A549 (cell line): ENCODE results near the gene CYP19A1. TPM values are rescaled to one million over a fixed set of nuclear protein-coding genes. Genes with fewer than 3 reads are reported as not detected.
"Not testable (repeated sequence)": the region's sequence is repeated elsewhere in the genome, so short reads cannot be mapped to it uniquely, and the experiment has no call there.

Experiments
- ATAC-seq, 2 experiments: fragments of 200-7000 bp in 1 of 2; fragments of >200 bp in 1 of 2; cut with Nextera tagmentation in 1 of 2; cut with Tn5 transposase in 1 of 2; 3 replicates each; pipeline versions ENCODE4 v1.8.0 to v1.9.1; 2018 to 2020; ENCODE audit warnings: mild to moderate bottlenecking in 1 of 2, moderate library complexity in 1 of 2
- CTCF ChIA-PET: fragments of 300-600 bp; sonication (Branson Sonifier 250); formaldehyde crosslinking; extraction: SDS; loops from one replicate; lab custom pipeline; 2021; ENCODE audit warnings: antibody characterized with exemption, inconsistent platforms; lab: Yijun Ruan, JAX
- POLR2A ChIA-PET: fragments of 350-600 bp; formaldehyde crosslinking; extraction: SDS; loops from one replicate; lab custom pipeline; 2021; ENCODE audit warnings: antibody characterized with exemption, inconsistent platforms; lab: Yijun Ruan, JAX
- DNase-seq, 2 experiments: peaks; one replicate each; pipeline versions ENCODE4 v3.0.0 to v3.0.0-alpha.2; 2011 to 2016; ENCODE audit warnings: low read depth in 1 of 2, low spot score in 1 of 2
- FAIRE-seq: peaks from 2 replicates; lab custom pipeline; 2011; peaks lifted over from hg19 to GRCh38; lab: Jason Lieb, UNC
- H3K27ac ChIP-seq, 2 experiments: fragments of >200 bp; sonication (Bioruptor Twin); formaldehyde crosslinking; 3 replicates each; pipeline ENCODE4 v1.5.1; 2016 to 2017
- H3K4me1 ChIP-seq: fragments of >200 bp; sonication (Bioruptor Twin); formaldehyde crosslinking; 3 replicates; pipeline ENCODE4 v1.6.1; 2016
- H3K4me2 ChIP-seq: fragments of >200 bp; sonication (Bioruptor Twin); formaldehyde crosslinking; 3 replicates; pipeline ENCODE4 v1.6.1; 2016
- H3K4me3 ChIP-seq: fragments of >200 bp; sonication (Bioruptor Twin); formaldehyde crosslinking; 3 replicates; pipeline ENCODE4 v1.5.1; 2016
- H3K9me3 ChIP-seq: fragments of >200 bp; sonication (Bioruptor Twin); formaldehyde crosslinking; 3 replicates; pipeline ENCODE4 v1.6.1; 2016
- ATOH8 ChIP-seq: fragments of 250-450 bp; sonication (Bioruptor Pico); IDR thresholded peaks from 2 replicates; pipeline ENCODE4 v1.5.0; 2020; ENCODE audit warnings: low read depth, mild to moderate bottlenecking, moderate library complexity
- CBX2 ChIP-seq: fragments of 200-600 bp; sonication (generic); IDR thresholded peaks from 2 replicates; pipeline ENCODE4 v1.6.1; 2016; ENCODE audit warnings: low read depth, mild to moderate bottlenecking, borderline replicate concordance
- E2F6 ChIP-seq: IDR thresholded peaks from 2 replicates; pipeline ENCODE4 v1.6.1; 2012; ENCODE audit warnings: low read depth, borderline replicate concordance
- ELK1 ChIP-seq: fragments of 150-350 bp; IDR thresholded peaks from 2 replicates; pipeline ENCODE4 v1.6.1; 2014; ENCODE audit warnings: low read depth, mild to moderate bottlenecking, low read length
- ESRRA ChIP-seq: fragments of 150-350 bp; IDR thresholded peaks from 2 replicates; pipeline ENCODE4 v1.6.1; 2014; ENCODE audit warnings: mild to moderate bottlenecking, low read length, borderline replicate concordance
- FOSB ChIP-seq: fragments of 250-450 bp; sonication (Bioruptor Pico); IDR thresholded peaks from 2 replicates; pipeline ENCODE4 v1.5.0; 2020; ENCODE audit warnings: mild to moderate bottlenecking, moderate library complexity
- FOSL2 ChIP-seq, 2 experiments: fragments of 450-650 bp in 1 of 2; fragments of >200 bp in 1 of 2; sonication (Bioruptor Twin) in 1 of 2; formaldehyde crosslinking; IDR thresholded peaks; 2 replicates each; pipeline versions ENCODE4 v1.5.0 to v1.6.1; 2016 to 2020; ENCODE audit warnings: mild to moderate bottlenecking in 1 of 2, moderate library complexity in 1 of 2
- FOXS1 ChIP-seq: fragments of 250-450 bp; sonication (Bioruptor Pico); IDR thresholded peaks from 2 replicates; pipeline ENCODE4 v1.5.0; 2020; ENCODE audit warnings: mild to moderate bottlenecking, moderate library complexity
- HMGXB4 ChIP-seq: fragments of 250-450 bp; sonication (Bioruptor Pico); IDR thresholded peaks from 2 replicates; pipeline ENCODE4 v1.5.0; 2021; ENCODE audit warnings: mild to moderate bottlenecking, moderate library complexity, borderline replicate concordance
- HOXB5 ChIP-seq: fragments of 250-450 bp; sonication (Bioruptor Pico); IDR thresholded peaks from 2 replicates; pipeline ENCODE4 v1.5.0; 2020; ENCODE audit warnings: mild to moderate bottlenecking, moderate library complexity
- JUNB ChIP-seq: fragments of >200 bp; sonication (Bioruptor Twin); formaldehyde crosslinking; IDR thresholded peaks from 2 replicates; pipeline ENCODE4 v1.6.1; 2016
- MAFK ChIP-seq: fragments of 450-650 bp; IDR thresholded peaks from 2 replicates; pipeline ENCODE4 v1.6.1; 2014; ENCODE audit not compliant: partially characterized antibody
- MAX ChIP-seq: IDR thresholded peaks from 2 replicates; pipeline ENCODE4 v1.6.1; 2012
- PHF8 ChIP-seq: fragments of 200-600 bp; sonication (generic); IDR thresholded peaks from 2 replicates; pipeline ENCODE4 v1.6.1; 2016; ENCODE audit warnings: low read depth, mild to moderate bottlenecking, antibody characterized with exemption, moderate library complexity, borderline replicate concordance
- POLR2A ChIP-seq: IDR thresholded peaks from 2 replicates; pipeline ENCODE4 v1.6.1; 2012; ENCODE audit warnings: mild to moderate bottlenecking, low read length
- POLR2AphosphoS2 ChIP-seq: conservative IDR thresholded peaks from 2 replicates; pipeline ENCODE4 v1.6.1; 2012; ENCODE audit warnings: low read length, improper control_type of control experiment, inconsistent platforms
- RARB ChIP-seq: fragments of 250-450 bp; sonication (Bioruptor Pico); IDR thresholded peaks from 2 replicates; pipeline ENCODE4 v1.8.0; 2021; ENCODE audit warnings: mild to moderate bottlenecking, moderate library complexity
- RFX5 ChIP-seq: fragments of 450-650 bp; IDR thresholded peaks from 2 replicates; pipeline ENCODE4 v1.7.1; 2014; ENCODE audit warnings: antibody characterized with exemption, mild to moderate bottlenecking, moderate library complexity
- RNF2 ChIP-seq: fragments of 200-600 bp; sonication (generic); IDR thresholded peaks from 2 replicates; pipeline ENCODE4 v1.6.1; 2016; ENCODE audit warnings: low read depth, mild to moderate bottlenecking, antibody characterized with exemption, moderate library complexity, borderline replicate concordance
- TP53 ChIP-seq: fragments of 250-450 bp; sonication (Bioruptor Pico); IDR thresholded peaks from 2 replicates; pipeline ENCODE4 v1.5.0; 2021; ENCODE audit warnings: mild to moderate bottlenecking, moderate library complexity
- ZC3H11A ChIP-seq: fragments of 450-650 bp; IDR thresholded peaks from 2 replicates; pipeline ENCODE4 v1.6.1; 2014; ENCODE audit warnings: antibody characterized with exemption, mild to moderate bottlenecking
- ZFP36 ChIP-seq: fragments of 450-650 bp; IDR thresholded peaks from 2 replicates; pipeline ENCODE4 v1.6.1; 2014; ENCODE audit warnings: borderline replicate concordance; ENCODE audit not compliant: partially characterized antibody
- WGBS: methylation state at CpG from one replicate; pipeline ENCODE4 v1.1.6; 2017; ENCODE audit errors: missing lambda C conversion rate; 5-methylcytosine and 5-hydroxymethylcytosine counted together
- polyA plus RNA-seq, 4 experiments: library from polyadenylated mRNA; depleted of rRNA in 3 of 4; stranded (reverse); fragments of >200 nt; fragmentation: RNase III in 1 of 4; extraction: RNeasy Plus Mini Kit Qiagen cat#74134 plus additional on column Dnase treatment in 1 of 4; gene quantifications; 2 replicates in 3 of 4; 3 replicates in 1 of 4; pipeline ENCODE4 v1.2.3, GENCODE V29; 2011 to 2017

Gene CYP19A1
- polyA plus RNA-seq, 2 of the 4 experiments (the other 2 are of a cell fraction), result 0.36 TPM; not detected in 1

GRCh38 chr15:51262463-51262862, 75.9 kb downstream of the CYP19A1 start:
- no peak overlapping the region for H3K4me3 ChIP-seq
- no peak overlapping the region for H3K4me2 ChIP-seq
- ChIA-PET POLR2A (no interaction called here), CTCF (interaction anchor here (0.8 to 1.9 kb wide), 2 partner anchors 100 to 119 kb away, joined by 3 to 7 read pairs; no protein-coding TSS in a partner anchor)
- ATAC-seq (no peak), DNase-seq (no peak), FAIRE-seq (no peak)
- H3K27ac ChIP-seq, result no peak overlapping the region
- TF ChIP-seq MAFK, result peak; percentile 12
- no peak for TF ChIP-seq MAX
- whole genome bisulfite sequencing, result 0% methylated on average over 2 of the region's 2 CpGs
- peaks cover 13% of the 10 kb centered on the region; the same call in 2 of the 3 replicates for H3K9me3 ChIP-seq
- no peaks in the 10 kb centered on the region for H3K4me1 ChIP-seq

- FAIRE-seq, DNase-seq, H3K4me3 ChIP-seq, POLR2A ChIA-PET, H3K4me2 ChIP-seq, H3K27ac ChIP-seq, H3K4me1 ChIP-seq, ATAC-seq: not testable (repeated sequence)
- 24% methylated on average over 7 of the region's 7 CpGs for WGBS
- CTCF ChIA-PET, result interaction anchor here (0.7 to 1.9 kb wide), 4 partner anchors 9 to 98 kb away, joined by 3 to 7 read pairs (median 4); no protein-coding TSS in a partner anchor
- peaks cover 13% of the 10 kb centered on the region; the same call in 2 of the 3 replicates for H3K9me3 ChIP-seq
Observed at GRCh38 chr15:51261113-51261512, 77.3 kb downstream of the CYP19A1 start.

- FAIRE-seq, result no peak
- WGBS, result 39% methylated on average over 4 of the region's 4 CpGs
- CTCF ChIA-PET, result interaction anchor here (0.7 to 1.8 kb wide), 5 partner anchors 10 to 402 kb away, joined by 3 to 6 read pairs (median 3); no protein-coding TSS in a partner anchor
Observed at GRCh38 chr15:51260202-51260601, 78.2 kb downstream of the CYP19A1 start.

GRCh38 chr15:51255533-51255932, 82.9 kb downstream of the CYP19A1 start:
- Histone ChIP-seq H3K4me3 (no peak overlapping the region), H3K27ac (no peak overlapping the region), H3K9me3 (peaks cover 4% of the 10 kb centered on the region; the same call in 1 of the 3 replicates), H3K4me2 (no peak overlapping the region), H3K4me1 (no peaks in the 10 kb centered on the region)
- FAIRE-seq (peak; percentile 43), DNase-seq (no peak), ATAC-seq (no peak)
- TF ChIP-seq ATOH8 (CRISPR knock-in tag), result no peak
- no peak for TF ChIP-seq TP53 (CRISPR knock-in tag)
- TF ChIP-seq ZFP36, result no peak
- no peak for TF ChIP-seq POLR2AphosphoS2
- no peak for TF ChIP-seq E2F6
- TF ChIP-seq ESRRA, result no peak
- TF ChIP-seq CBX2, result no peak
- TF ChIP-seq RARB, result no peak
- no peak for TF ChIP-seq ELK1
- TF ChIP-seq PHF8, result no peak
- TF ChIP-seq JUNB, result no peak
- TF ChIP-seq RNF2, result no peak
- TF ChIP-seq HMGXB4, result no peak
- no peak for TF ChIP-seq HOXB5 (CRISPR knock-in tag)
- TF ChIP-seq RFX5, result no peak
- TF ChIP-seq FOXS1 (CRISPR knock-in tag), result no peak
- no peak for TF ChIP-seq FOSB (CRISPR knock-in tag)
- WGBS, result 83% methylated on average over 2 of the region's 2 CpGs
- ChIA-PET POLR2A (no interaction called here), CTCF (interaction anchor here (0.6 to 3.1 kb wide), 8 partner anchors 9 to 1021 kb away, joined by 3 to 10 read pairs (median 4); no protein-coding TSS in a partner anchor)

More at GRCh38 chr15:51260202-51260601, 78.2 kb downstream of the CYP19A1 start:
- H3K4me1 ChIP-seq, result no peaks in the 10 kb centered on the region
- H3K4me2 ChIP-seq, result no peak overlapping the region
- DNase-seq (no peak), ATAC-seq (no peak)
- peaks cover 13% of the 10 kb centered on the region; the same call in 2 of the 3 replicates for H3K9me3 ChIP-seq
- no peak for TF ChIP-seq ZC3H11A
- TF ChIP-seq FOSL2 (IDR thresholded peaks at IDR 0.05), result no peak
- no peak for TF ChIP-seq FOSL2 (CRISPR knock-in tag; IDR thresholded peaks at IDR 0.05)
- no peak for TF ChIP-seq JUNB
- TF ChIP-seq POLR2A, result no peak
- H3K4me3 ChIP-seq, result no peak overlapping the region
- POLR2A ChIA-PET, result no interaction called here
- no peak overlapping the region for H3K27ac ChIP-seq
